ENCODE measurements around the gene PCSK7.

DNA sequence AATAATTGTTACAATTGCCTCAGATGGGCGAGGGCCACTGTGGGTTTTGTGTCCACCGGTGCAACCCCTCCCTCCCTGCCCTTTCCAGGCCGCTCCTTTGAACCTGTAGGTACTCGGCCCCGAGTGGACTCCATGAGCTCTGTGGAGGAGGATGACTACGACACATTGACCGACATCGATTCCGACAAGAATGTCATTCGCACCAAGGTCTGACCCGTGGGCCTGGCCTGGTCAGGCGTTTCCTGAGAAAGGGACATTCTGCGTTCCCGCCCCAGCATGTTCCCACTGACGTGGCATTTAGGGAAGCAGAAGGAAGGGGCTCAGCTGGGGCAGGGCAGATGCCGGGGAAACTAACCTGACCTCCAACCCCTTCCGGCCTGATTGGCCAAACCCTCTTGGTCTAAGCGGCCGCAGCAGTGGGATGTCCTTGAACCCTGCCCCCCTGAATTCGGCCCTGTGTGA is 43.2 kb downstream of the PCSK7 start:
- TF ChIP-seq POLR2A (IDR thresholded peaks at IDR 0.05), result no peak
- TF ChIP-seq, protein P1, sequence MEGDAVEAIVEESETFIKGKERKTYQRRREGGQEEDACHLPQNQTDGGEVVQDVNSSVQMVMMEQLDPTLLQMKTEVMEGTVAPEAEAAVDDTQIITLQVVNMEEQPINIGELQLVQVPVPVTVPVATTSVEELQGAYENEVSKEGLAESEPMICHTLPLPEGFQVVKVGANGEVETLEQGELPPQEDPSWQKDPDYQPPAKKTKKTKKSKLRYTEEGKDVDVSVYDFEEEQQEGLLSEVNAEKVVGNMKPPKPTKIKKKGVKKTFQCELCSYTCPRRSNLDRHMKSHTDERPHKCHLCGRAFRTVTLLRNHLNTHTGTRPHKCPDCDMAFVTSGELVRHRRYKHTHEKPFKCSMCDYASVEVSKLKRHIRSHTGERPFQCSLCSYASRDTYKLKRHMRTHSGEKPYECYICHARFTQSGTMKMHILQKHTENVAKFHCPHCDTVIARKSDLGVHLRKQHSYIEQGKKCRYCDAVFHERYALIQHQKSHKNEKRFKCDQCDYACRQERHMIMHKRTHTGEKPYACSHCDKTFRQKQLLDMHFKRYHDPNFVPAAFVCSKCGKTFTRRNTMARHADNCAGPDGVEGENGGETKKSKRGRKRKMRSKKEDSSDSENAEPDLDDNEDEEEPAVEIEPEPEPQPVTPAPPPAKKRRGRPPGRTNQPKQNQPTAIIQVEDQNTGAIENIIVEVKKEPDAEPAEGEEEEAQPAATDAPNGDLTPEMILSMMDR (IDR thresholded peaks at IDR 0.05 in 4 of 5, conservative IDR thresholded peaks at IDR 0.05 in 1 of 5), result no peak
